ENCODE measurements around the gene PIM3. TPM values are rescaled to one million over a fixed set of nuclear protein-coding genes. Genes with fewer than 3 reads are reported as not detected.

PIM3 gene
- total and polyA plus RNA-seq, 10 of the 15 experiments (the other 5 are each of a cell fraction or from before 2014, with no cell fraction given): 0.31 to 60.8 (median 12.4) TPM

DNA sequence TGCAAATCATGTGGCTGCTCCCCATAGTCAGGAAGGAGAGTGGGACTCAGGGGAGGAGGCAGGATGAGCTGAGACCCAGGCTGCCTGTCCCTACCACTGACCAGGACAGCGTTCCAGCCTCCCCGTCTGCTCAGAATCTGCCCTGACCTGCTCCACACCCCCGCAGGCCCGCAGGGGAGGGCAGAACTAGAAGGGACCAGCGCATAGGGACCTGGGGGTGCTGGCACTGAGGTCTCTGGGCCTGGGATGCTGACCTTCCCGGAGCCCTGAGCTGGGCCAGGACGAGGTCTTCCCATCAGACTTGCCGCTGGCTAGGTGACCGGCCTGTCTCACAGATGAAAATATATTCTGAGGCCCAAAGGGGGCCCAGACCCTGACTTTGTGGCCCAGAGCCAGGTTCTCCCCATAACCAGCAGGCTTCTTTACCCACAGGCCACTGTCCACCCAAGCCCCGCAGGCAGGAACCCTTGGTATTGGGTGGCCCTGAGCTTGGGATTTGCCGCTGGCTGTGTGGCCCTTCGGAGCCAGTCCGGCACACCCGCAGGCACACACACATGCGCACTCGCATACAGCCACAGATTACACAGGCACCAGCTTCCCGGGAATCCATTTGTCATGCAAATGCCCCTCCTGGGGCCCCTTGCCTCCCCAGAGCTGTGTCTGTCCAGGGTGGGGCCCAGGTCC is 13.8 kb upstream of the PIM3 start (continued):
- no peak for TF ChIP-seq NFYB (IDR thresholded peaks at IDR 0.05; ENCODE audit: insufficient read depth, low read depth, low read length)
- no peak for TF ChIP-seq CBX3 (IDR thresholded peaks at IDR 0.05; ENCODE audit: borderline replicate concordance, low read depth)
- TF ChIP-seq JUNB (IDR thresholded peaks at IDR 0.05): no peak
- TF ChIP-seq SREBF2 (IDR thresholded peaks at IDR 0.05; ENCODE audit: low read length): no peak
- TF ChIP-seq, protein P1, sequence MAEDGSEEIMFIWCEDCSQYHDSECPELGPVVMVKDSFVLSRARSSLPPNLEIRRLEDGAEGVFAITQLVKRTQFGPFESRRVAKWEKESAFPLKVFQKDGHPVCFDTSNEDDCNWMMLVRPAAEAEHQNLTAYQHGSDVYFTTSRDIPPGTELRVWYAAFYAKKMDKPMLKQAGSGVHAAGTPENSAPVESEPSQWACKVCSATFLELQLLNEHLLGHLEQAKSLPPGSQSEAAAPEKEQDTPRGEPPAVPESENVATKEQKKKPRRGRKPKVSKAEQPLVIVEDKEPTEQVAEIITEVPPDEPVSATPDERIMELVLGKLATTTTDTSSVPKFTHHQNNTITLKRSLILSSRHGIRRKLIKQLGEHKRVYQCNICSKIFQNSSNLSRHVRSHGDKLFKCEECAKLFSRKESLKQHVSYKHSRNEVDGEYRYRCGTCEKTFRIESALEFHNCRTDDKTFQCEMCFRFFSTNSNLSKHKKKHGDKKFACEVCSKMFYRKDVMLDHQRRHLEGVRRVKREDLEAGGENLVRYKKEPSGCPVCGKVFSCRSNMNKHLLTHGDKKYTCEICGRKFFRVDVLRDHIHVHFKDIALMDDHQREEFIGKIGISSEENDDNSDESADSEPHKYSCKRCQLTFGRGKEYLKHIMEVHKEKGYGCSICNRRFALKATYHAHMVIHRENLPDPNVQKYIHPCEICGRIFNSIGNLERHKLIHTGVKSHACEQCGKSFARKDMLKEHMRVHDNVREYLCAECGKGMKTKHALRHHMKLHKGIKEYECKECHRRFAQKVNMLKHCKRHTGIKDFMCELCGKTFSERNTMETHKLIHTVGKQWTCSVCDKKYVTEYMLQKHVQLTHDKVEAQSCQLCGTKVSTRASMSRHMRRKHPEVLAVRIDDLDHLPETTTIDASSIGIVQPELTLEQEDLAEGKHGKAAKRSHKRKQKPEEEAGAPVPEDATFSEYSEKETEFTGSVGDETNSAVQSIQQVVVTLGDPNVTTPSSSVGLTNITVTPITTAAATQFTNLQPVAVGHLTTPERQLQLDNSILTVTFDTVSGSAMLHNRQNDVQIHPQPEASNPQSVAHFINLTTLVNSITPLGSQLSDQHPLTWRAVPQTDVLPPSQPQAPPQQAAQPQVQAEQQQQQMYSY (CRISPR knock-in tag; IDR thresholded peaks at IDR 0.05): no peak
- TF ChIP-seq, protein P2, sequence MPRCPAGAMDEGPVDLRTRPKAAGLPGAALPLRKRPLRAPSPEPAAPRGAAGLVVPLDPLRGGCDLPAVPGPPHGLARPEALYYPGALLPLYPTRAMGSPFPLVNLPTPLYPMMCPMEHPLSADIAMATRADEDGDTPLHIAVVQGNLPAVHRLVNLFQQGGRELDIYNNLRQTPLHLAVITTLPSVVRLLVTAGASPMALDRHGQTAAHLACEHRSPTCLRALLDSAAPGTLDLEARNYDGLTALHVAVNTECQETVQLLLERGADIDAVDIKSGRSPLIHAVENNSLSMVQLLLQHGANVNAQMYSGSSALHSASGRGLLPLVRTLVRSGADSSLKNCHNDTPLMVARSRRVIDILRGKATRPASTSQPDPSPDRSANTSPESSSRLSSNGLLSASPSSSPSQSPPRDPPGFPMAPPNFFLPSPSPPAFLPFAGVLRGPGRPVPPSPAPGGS (IDR thresholded peaks at IDR 0.05; ENCODE audit: borderline replicate concordance, insufficient read depth, low read depth, low read length, poor library complexity, severe bottlenecking): no peak
- TF ChIP-seq PML (IDR thresholded peaks at IDR 0.05; ENCODE audit: low read length): no peak
- no peak for TF ChIP-seq SMARCA5 (IDR thresholded peaks at IDR 0.05)
